GM19328 (cell line): ENCODE measurements around the gene MKI67.

ENCODE experiments used
- ATAC-seq: cut with Tn5 transposase; IDR thresholded peaks from one replicate; pipeline ENCODE4 v1.9.1; 2021; ENCODE audit warnings: mild to moderate bottlenecking, moderate library complexity; ENCODE audit not compliant: unreplicated experiment

MKI67 gene

GRCh38 chr10:128056303-128057050, 69.7 kb downstream of the MKI67 start:
- no peak for ATAC-seq

- ATAC-seq, result no peak
Observed at GRCh38 chr10:128055061-128055868, 71.0 kb downstream of the MKI67 start.

GRCh38 chr10:128054163-128054970, 71.9 kb downstream of the MKI67 start:
- no peak for ATAC-seq

GRCh38 chr10:128053356-128053755, 72.9 kb downstream of the MKI67 start:
- no peak for ATAC-seq

GRCh38 chr10:128052696-128053095, 73.5 kb downstream of the MKI67 start:
- ATAC-seq, result no peak

- no peak for ATAC-seq
Observed at GRCh38 chr10:128051548-128051947, 74.7 kb downstream of the MKI67 start.

- no peak for ATAC-seq
Observed at GRCh38 chr10:128050936-128051335, 75.3 kb downstream of the MKI67 start.

- ATAC-seq, result no peak
Observed at GRCh38 chr10:128050121-128050516, 76.1 kb downstream of the MKI67 start.

- no peak for ATAC-seq
Observed at GRCh38 chr10:128049226-128050120, 76.8 kb downstream of the MKI67 start.

GRCh38 chr10:128048819-128049210, 77.4 kb downstream of the MKI67 start:
- ATAC-seq, result no peak

- ATAC-seq, result peak; percentile 30
Observed at GRCh38 chr10:128047991-128048818, 78.0 kb downstream of the MKI67 start.

- ATAC-seq, result peak; percentile 99
Observed at GRCh38 chr10:128047351-128047750, 78.9 kb downstream of the MKI67 start.

GRCh38 chr10:128046953-128047290, 79.3 kb downstream of the MKI67 start:
- ATAC-seq, result peak; percentile 2
